IMR-90 (cell line): ENCODE data around the gene PEX11A. TPM values are rescaled to one million over a fixed set of nuclear protein-coding genes. Genes with fewer than 3 reads are reported as not detected.

Experiments used
- ATAC-seq: fragments of 200-7000 bp; cut with Tn5 transposase; 2 replicates; pipeline ENCODE4 v1.9.1; 2020; ENCODE audit warnings: low read depth, mild to moderate bottlenecking, moderate library complexity
- BruUV-seq: library from RNA; stranded (reverse); fragments of 400-500 nt; replicated peaks from 2 replicates; lab custom pipeline; 2021; lab: Mats Ljungman, UMichigan
- CTCF ChIA-PET: fragments of 300-600 bp; formaldehyde crosslinking; extraction: SDS; loops from one replicate; lab custom pipeline; 2021; ENCODE audit warnings: antibody characterized with exemption; lab: Yijun Ruan, JAX
- POLR2A ChIA-PET: fragments of 300-600 bp; sonication (Branson Sonifier 250); formaldehyde crosslinking; loops from one replicate; lab custom pipeline; 2022; ENCODE audit warnings: antibody characterized with exemption; ENCODE audit not compliant: unreplicated experiment; lab: Charles Lee
- DNase-seq: peaks from one replicate; pipeline ENCODE4 v3.0.0; 2013
- H2AFZ ChIP-seq: replicated peaks from 2 replicates; pipeline ENCODE3; 2013; ENCODE audit warnings: low read length, mild to moderate bottlenecking; ENCODE audit not compliant: poor library complexity
- H2AK5ac ChIP-seq: 2 replicates; pipeline ENCODE4 v1.6.1; 2013; ENCODE audit warnings: low read depth, low read length, inconsistent platforms
- H2AK9ac ChIP-seq: replicated peaks from 2 replicates; pipeline ENCODE3; 2013; ENCODE audit warnings: mild to moderate bottlenecking, low read depth, low read length, moderate library complexity; ENCODE audit not compliant: poor library complexity
- H2BK120ac ChIP-seq: 2 replicates; pipeline ENCODE4 v1.6.1; 2013; ENCODE audit warnings: low read depth, low read length, inconsistent platforms
- H2BK15ac ChIP-seq: 3 replicates; pipeline ENCODE4 v1.6.1; 2013; ENCODE audit warnings: low read depth, low read length, inconsistent platforms
- H2BK20ac ChIP-seq: 2 replicates; pipeline ENCODE4 v1.6.1; 2013; ENCODE audit warnings: low read depth, mild to moderate bottlenecking, inconsistent platforms, low read length, moderate library complexity
- H2BK5ac ChIP-seq: 2 replicates; pipeline ENCODE4 v1.6.1; 2013; ENCODE audit warnings: mild to moderate bottlenecking, low read depth, low read length, inconsistent platforms; ENCODE audit not compliant: poor library complexity, severe bottlenecking
- H3K14ac ChIP-seq: replicated peaks from 2 replicates; pipeline ENCODE4 v1.6.1; 2013; ENCODE audit warnings: low read depth, low read length, inconsistent platforms
- H3K18ac ChIP-seq: 2 replicates; pipeline ENCODE4 v1.6.1; 2013; ENCODE audit warnings: low read depth, low read length, control low read depth
- H3K23ac ChIP-seq: 2 replicates; pipeline ENCODE4 v1.6.1; 2013; ENCODE audit warnings: low read depth, low read length, inconsistent platforms
- H3K27ac ChIP-seq: 2 replicates; pipeline ENCODE4 v1.5.1; 2013; ENCODE audit warnings: mild to moderate bottlenecking, control low read depth, low read length; ENCODE audit not compliant: insufficient read depth
- H3K27me3 ChIP-seq: 2 replicates; pipeline ENCODE4 v1.6.1; 2013; ENCODE audit warnings: low read length; ENCODE audit not compliant: control insufficient read depth, insufficient read depth
- H3K36me3 ChIP-seq: 2 replicates; pipeline ENCODE4 v1.6.1; 2013; ENCODE audit warnings: low read length, mixed read lengths; ENCODE audit not compliant: control insufficient read depth, insufficient read depth
- H3K4ac ChIP-seq: 2 replicates; pipeline ENCODE4 v1.6.1; 2013; ENCODE audit warnings: low read depth, low read length, inconsistent platforms
- H3K4me1 ChIP-seq: 2 replicates; pipeline ENCODE4 v1.6.1; 2013; ENCODE audit warnings: low read length, mixed read lengths; ENCODE audit not compliant: control insufficient read depth, insufficient read depth
- H3K4me2 ChIP-seq: 2 replicates; pipeline ENCODE4 v1.6.1; 2013; ENCODE audit warnings: low read depth, mild to moderate bottlenecking, control low read depth, low read length, moderate library complexity
- H3K4me3 ChIP-seq: 2 replicates; pipeline ENCODE4 v1.5.1; 2013; ENCODE audit warnings: low read depth, mild to moderate bottlenecking, control low read depth, low read length, moderate library complexity; ENCODE audit not compliant: insufficient read depth
- H3K56ac ChIP-seq: 2 replicates; pipeline ENCODE4 v1.6.1; 2013; ENCODE audit warnings: low read length, inconsistent platforms; ENCODE audit not compliant: insufficient read depth; ENCODE audit errors: extremely low read depth
- H3K79me1 ChIP-seq, 2 experiments: 2 replicates each; pipeline ENCODE4 v1.6.1; 2013; ENCODE audit warnings: low read length in 2 of 2, inconsistent platforms in 1 of 2, low read depth in 1 of 2
- H3K9ac ChIP-seq: 2 replicates; pipeline ENCODE4 v1.6.1; 2013; ENCODE audit warnings: low read depth, low read length, control low read depth
- H3K9me1 ChIP-seq: 2 replicates; pipeline ENCODE4 v1.6.1; 2013; ENCODE audit warnings: low read length, inconsistent platforms; ENCODE audit not compliant: insufficient read depth
- H3K9me3 ChIP-seq: 2 replicates; pipeline ENCODE4 v1.6.1; 2013; ENCODE audit warnings: low read length; ENCODE audit not compliant: control insufficient read depth, insufficient read depth
- H4K20me1 ChIP-seq: 2 replicates; pipeline ENCODE4 v1.6.1; 2013; ENCODE audit warnings: low read length, inconsistent platforms; ENCODE audit not compliant: insufficient read depth
- H4K5ac ChIP-seq: 2 replicates; pipeline ENCODE4 v1.6.1; 2013; ENCODE audit warnings: mild to moderate bottlenecking, low read depth, low read length, control low read depth
- H4K8ac ChIP-seq, 2 experiments: 2 replicates each; pipeline ENCODE4 v1.6.1; 2013; ENCODE audit warnings: low read depth in 2 of 2, low read length in 2 of 2, control low read depth in 1 of 2, inconsistent platforms in 1 of 2
- H4K91ac ChIP-seq: 2 replicates; pipeline ENCODE4 v1.6.1; 2013; ENCODE audit warnings: low read depth, low read length, inconsistent platforms; ENCODE audit not compliant: insufficient read depth
- CHD1 ChIP-seq: IDR thresholded peaks from 2 replicates; pipeline ENCODE4 v1.6.1; 2012; ENCODE audit warnings: low read depth, low read length, improper control_type of control experiment
- FOS ChIP-seq: fragments of 150-350 bp; IDR thresholded peaks from 2 replicates; pipeline ENCODE4 v1.6.1; 2016; ENCODE audit warnings: low read depth, low read length
- MAFK ChIP-seq: IDR thresholded peaks from 2 replicates; pipeline ENCODE4 v1.6.1; 2012; ENCODE audit warnings: low read depth, low read length, improper control_type of control experiment
- NFE2L2 ChIP-seq: fragments of 150-350 bp; IDR thresholded peaks from 2 replicates; pipeline ENCODE4 v1.6.1; 2016; ENCODE audit warnings: low read depth, mild to moderate bottlenecking, low read length
- RAD21 ChIP-seq: IDR thresholded peaks from 2 replicates; pipeline ENCODE4 v1.6.1; 2012; ENCODE audit warnings: low read length, improper control_type of control experiment
- RFX5 ChIP-seq: IDR thresholded peaks from 2 replicates; pipeline ENCODE4 v1.8.0; 2012; ENCODE audit warnings: low read depth, mild to moderate bottlenecking, low read length, moderate library complexity
- SMC3 ChIP-seq: fragments of 150-350 bp; IDR thresholded peaks from 2 replicates; pipeline ENCODE4 v1.6.1; 2016; ENCODE audit warnings: low read depth, mild to moderate bottlenecking, antibody characterized with exemption, low read length, moderate library complexity
- WGBS, 2 experiments: methylation state at CpG; one replicate each; pipeline versions ENCODE4 v1.1.5 to v1.1.7; 2013; ENCODE audit warnings: missing lambda C conversion rate in 2 of 2; ENCODE audit not compliant: insufficient read length in 1 of 2; ENCODE audit errors: extremely low coverage in 2 of 2; 5-methylcytosine and 5-hydroxymethylcytosine counted together
- dilution Hi-C: fragments of 300-500 bp; cut with HindIII; formaldehyde crosslinking; loops from one replicate; pipeline ENCODE4 v1.14.3; 2018; ENCODE audit warnings: low sequenced_read_pairs; ENCODE audit not compliant: unreplicated experiment
- in situ Hi-C: fragments of 300-500 bp; cut with MboI; formaldehyde crosslinking; loops from 3 replicates; pipeline ENCODE4 v1.14.3; 2019; ENCODE audit warnings: low sequenced_read_pairs, inconsistent platforms, mixed read lengths
- intact Hi-C: fragments of 100-400 bp; cut with micrococcal nuclease; formaldehyde crosslinking; loops from 2 replicates; pipeline ENCODE4 v1.10.0; 2022
- polyA plus RNA-seq, 3 experiments: library from polyadenylated mRNA; depleted of rRNA; stranded (reverse); fragments of >200 nt; gene quantifications; 2 replicates each; pipeline ENCODE4 v1.2.3, GENCODE V29; 2012; ENCODE audit warnings: low replicate concordance in 1 of 3
- total RNA-seq: library from RNA; depleted of rRNA; stranded (reverse); fragments of >200 nt; gene quantifications from 2 replicates; pipeline ENCODE4 v1.2.3, GENCODE V29; 2012

The PEX11A gene
- total and polyA plus RNA-seq, 2 of the 4 experiments (the other 2 are of a cell fraction): 4.2 to 10.2 TPM

GRCh38 chr15:89666184-89666857 lies 24.2 kb downstream of the PEX11A start:
- peak overlapping the region; percentile 95 for H2AFZ ChIP-seq
- H3K4me3 ChIP-seq: no peak overlapping the region
- peak overlapping the region; percentile 90 for H4K5ac ChIP-seq
- peaks cover 14% of the 10 kb centered on the region for H3K4me1 ChIP-seq
- H2BK120ac ChIP-seq: peak overlapping the region; percentile 25
- CTCF ChIA-PET: interaction anchor here (0.6 to 1.4 kb wide), 2 partner anchors 9 to 223 kb away, joined by 3 read pairs; no protein-coding TSS in a partner anchor
- H3K4ac ChIP-seq: peak overlapping the region; percentile 64
- WGBS, 2 experiments: no CpG with 5 or more reads among the region's 8 CpGs
- dilution Hi-C loops (no loop called here), in situ Hi-C loops (no loop called here), intact Hi-C loops (no loop called here)
- H2BK5ac ChIP-seq: no peak overlapping the region
- no peaks in the 10 kb centered on the region for H3K9me3 ChIP-seq
- ATAC-seq: no peak
- peak overlapping the region; percentile 7; the same call in 1 of the 2 replicates for H3K14ac ChIP-seq
- no TSS peak for BruUV-seq
- peak overlapping the region; percentile 48 for H2AK9ac ChIP-seq
- no peak overlapping the region for H3K56ac ChIP-seq
- H3K9me1 ChIP-seq: peaks cover 15% of the 10 kb centered on the region
- no peak overlapping the region for H3K18ac ChIP-seq
- H2BK20ac ChIP-seq: no peak overlapping the region
- H3K9ac ChIP-seq: no peak overlapping the region
- POLR2A ChIA-PET: interaction anchor here (0.6 kb wide), 1 partner anchor 12 kb away, joined by 3 read pairs; no protein-coding TSS in a partner anchor
- peak overlapping the region; percentile 74 for H4K91ac ChIP-seq
- no peak for DNase-seq
- H3K23ac ChIP-seq: peak overlapping the region; percentile 12; the same call in 1 of the 2 replicates
- H3K79me1 ChIP-seq: peaks cover 0 to 9% of the 10 kb centered on the region in 2 experiments; a peak in 2 of 4 replicates
- no peaks in the 10 kb centered on the region for H3K36me3 ChIP-seq
- H2BK15ac ChIP-seq: no peak overlapping the region; the same call in 2 of the 3 replicates
- no peaks in the 10 kb centered on the region for H3K27me3 ChIP-seq
- TF ChIP-seq RAD21 (no peak), RFX5 (no peak), CHD1 (no peak), FOS (no peak), SMC3 (no peak), NFE2L2 (no peak), MAFK (no peak)
- peak overlapping the region; percentile 21 to 79 for H4K8ac ChIP-seq
- H3K4me2 ChIP-seq: no peak overlapping the region; the same call in 1 of the 2 replicates
- H3K27ac ChIP-seq: no peak overlapping the region
- H4K20me1 ChIP-seq: no peaks in the 10 kb centered on the region
- peak overlapping the region; percentile 61; the same call in 1 of the 2 replicates for H2AK5ac ChIP-seq
